GM18867 (cell line): ENCODE measurements around the gene LPP.
"Not testable (repeated sequence)": the region's sequence is repeated elsewhere in the genome, so short reads cannot be mapped to it uniquely, and the experiment has no call there.

Experiments used
- ATAC-seq: cut with Tn5 transposase; IDR thresholded peaks from one replicate; pipeline ENCODE4 v1.9.1; 2021; ENCODE audit warnings: mild to moderate bottlenecking, moderate library complexity; ENCODE audit not compliant: unreplicated experiment

Gene LPP

DNA sequence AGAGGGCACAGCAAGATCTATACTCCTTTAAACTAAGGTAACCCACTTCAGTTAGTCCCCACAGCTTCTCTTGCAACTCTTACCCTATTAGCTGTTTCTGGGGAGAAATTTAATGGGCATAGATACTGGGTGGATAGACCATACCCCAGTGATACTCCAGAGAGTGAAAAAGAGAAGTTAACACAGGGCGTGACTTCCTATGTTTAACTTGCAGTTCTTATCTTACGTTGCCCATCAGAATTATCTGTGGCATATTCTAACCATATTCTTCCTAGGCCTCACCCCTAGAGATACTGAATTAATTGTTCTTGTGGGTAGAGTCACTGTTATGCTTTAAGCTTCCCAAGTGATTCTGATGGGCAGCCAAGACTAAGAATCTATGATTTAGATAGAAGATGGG, 532.4 kb downstream of the LPP start:
- no peak for ATAC-seq

- no peak for ATAC-seq
Observed at GRCh38 chr3:188687389-188687788, 533.4 kb downstream of the LPP start.

DNA sequence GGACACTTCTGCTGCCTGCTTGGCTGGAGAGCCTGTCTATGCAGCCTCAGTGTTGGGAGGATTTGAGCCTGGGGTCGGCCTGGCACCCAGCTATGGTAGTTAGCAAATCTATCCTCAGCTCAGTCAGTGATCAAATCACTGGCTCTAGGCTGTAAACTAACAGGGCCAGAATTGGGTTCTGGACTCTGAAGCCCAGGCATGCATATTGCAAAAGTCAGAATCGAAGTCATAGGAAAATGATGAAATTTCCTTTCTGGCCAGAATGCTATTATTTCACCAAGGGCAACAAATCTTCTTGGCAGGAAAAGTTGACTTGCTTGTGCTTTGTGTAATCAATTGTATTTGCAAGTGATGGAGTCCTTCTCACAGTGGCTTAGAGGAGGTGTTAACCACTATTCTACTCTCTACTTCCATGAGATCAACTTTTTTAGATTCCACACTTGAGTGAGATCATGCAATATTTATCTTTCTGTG, 535.2 kb downstream of the LPP start:
- ATAC-seq = no peak

GRCh38 chr3:188690064-188690463, 536.1 kb downstream of the LPP start:
- ATAC-seq = no peak

GRCh38 chr3:188691004-188691403, 537.0 kb downstream of the LPP start:
- ATAC-seq = no peak

GRCh38 chr3:188691665-188692064, 537.7 kb downstream of the LPP start:
- no peak for ATAC-seq

GRCh38 chr3:188692700-188693099, 538.7 kb downstream of the LPP start:
- ATAC-seq = no peak

DNA sequence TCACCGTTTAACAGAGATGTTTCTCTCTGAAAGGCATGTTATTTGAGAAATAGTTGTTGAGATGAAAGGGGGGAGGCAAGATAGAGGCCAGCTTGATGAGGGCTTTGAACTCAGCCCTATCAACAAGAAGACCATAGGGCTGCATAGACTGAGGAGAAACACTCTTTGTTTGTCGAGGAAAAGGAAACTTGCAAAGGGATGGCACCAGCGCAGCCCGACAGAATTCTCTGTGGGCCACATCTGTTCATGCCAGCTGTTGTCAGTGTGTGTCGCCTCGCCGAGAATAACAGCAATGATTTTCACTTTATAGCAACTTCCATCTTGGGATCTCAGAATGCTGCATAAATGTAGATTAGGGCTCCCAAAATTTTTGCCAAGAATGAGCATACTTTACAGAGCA, 539.5 kb downstream of the LPP start:
- no peak for ATAC-seq

GRCh38 chr3:188695241-188695640, 541.3 kb downstream of the LPP start:
- ATAC-seq = no peak

DNA sequence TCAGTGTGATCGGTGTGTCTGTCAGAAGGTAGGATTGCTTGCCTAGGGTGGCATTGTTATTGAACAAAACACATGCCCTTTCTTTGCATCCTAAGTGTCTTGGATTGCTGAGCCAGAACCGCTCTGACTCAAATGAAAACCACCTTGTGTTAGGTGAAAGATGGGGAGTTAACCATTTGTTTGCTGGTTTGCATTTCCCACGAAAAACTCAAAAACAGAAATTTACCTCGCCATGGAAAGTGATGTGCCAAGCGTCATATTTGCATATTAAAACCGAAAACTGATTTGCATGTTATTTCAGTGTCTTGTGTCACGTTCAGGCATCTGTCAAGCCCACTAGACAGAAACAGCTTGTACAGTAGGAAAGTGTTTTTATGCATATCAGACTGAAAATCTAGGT, 543.2 kb downstream of the LPP start:
- ATAC-seq = peak; percentile 95

DNA sequence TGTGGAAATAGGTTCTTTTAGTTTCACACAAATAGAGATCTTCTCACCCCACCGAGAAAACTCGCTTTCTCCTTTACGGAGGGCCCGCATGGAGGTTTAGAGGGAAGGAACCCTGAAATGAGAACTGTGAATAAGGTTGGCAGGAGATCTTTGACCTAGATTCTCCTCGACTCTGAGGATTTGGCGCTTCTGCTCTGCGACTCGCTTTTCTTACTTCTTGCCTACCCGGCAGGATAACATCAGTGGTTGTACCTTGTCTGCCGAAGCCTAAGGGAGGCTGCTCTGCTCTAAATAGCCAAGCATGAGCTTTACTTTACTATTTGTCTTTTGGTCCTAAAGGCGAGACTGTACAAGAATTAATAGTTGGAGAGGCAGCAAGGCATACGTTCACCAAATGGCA, 544.5 kb downstream of the LPP start:
- ATAC-seq = no peak

DNA sequence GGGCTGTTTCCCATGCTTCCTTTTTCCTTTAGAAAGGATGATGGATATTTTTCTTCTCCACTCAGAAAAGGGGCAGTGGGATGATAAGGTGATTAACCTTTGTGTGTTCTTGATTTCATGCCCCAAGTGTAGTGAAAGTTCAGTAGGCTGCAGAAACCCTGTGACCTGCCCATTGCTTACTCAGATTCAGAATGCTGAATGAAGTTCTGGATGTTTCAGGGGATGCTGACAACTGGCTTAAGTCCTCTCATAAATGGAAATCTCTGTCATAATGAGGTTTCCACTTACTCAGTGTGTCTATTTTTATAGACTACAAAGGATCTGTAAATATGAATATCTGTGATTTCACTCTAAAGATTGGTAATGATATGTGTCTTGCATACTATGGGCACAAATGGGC, 546.5 kb downstream of the LPP start:
- ATAC-seq = no peak

- no peak for ATAC-seq
Observed at GRCh38 chr3:188700918-188701317, 547.0 kb downstream of the LPP start.

GRCh38 chr3:188701485-188701969, 547.6 kb downstream of the LPP start:
- no peak for ATAC-seq

DNA sequence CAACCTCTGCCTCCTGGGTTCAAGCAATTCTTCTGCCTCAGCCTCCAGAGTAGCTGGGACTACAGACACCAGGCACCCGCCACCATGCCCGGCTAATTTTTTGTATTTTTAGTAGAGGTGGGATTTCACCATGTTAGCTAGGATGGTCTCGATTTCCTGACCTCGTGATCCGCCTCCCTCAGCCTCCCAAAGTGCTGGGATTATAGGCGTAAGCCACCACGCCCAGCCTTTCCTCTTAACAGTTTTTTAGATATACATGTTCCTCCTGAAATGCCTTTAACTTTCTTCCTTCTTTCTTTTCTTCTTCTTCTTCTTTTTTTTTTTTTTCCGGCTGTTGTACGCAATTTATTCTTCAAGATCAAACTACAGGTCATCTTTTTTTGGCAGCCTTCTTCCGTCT, 548.1 kb downstream of the LPP start:
- ATAC-seq = not testable (repeated sequence)

- ATAC-seq = no peak
Observed at GRCh38 chr3:188706176-188706575, 552.2 kb downstream of the LPP start.

DNA sequence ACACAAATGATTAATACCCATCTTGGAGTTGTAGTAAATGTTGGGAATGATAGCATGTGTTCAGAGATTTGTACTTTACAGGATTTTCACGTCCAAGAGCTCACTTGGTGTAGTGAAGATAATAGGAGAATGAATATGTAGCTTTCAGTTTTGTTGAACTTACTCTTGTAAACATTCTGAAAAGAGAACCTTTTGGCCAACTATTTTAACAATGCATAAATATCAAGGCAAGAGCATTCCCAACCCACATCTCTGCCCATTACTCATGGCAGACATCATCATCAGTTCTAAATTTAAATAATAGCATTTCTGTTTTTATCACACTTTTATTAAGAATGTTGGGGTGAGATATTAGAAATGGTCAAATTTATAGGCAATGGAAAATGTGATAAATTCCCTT, 552.6 kb downstream of the LPP start:
- no peak for ATAC-seq

DNA sequence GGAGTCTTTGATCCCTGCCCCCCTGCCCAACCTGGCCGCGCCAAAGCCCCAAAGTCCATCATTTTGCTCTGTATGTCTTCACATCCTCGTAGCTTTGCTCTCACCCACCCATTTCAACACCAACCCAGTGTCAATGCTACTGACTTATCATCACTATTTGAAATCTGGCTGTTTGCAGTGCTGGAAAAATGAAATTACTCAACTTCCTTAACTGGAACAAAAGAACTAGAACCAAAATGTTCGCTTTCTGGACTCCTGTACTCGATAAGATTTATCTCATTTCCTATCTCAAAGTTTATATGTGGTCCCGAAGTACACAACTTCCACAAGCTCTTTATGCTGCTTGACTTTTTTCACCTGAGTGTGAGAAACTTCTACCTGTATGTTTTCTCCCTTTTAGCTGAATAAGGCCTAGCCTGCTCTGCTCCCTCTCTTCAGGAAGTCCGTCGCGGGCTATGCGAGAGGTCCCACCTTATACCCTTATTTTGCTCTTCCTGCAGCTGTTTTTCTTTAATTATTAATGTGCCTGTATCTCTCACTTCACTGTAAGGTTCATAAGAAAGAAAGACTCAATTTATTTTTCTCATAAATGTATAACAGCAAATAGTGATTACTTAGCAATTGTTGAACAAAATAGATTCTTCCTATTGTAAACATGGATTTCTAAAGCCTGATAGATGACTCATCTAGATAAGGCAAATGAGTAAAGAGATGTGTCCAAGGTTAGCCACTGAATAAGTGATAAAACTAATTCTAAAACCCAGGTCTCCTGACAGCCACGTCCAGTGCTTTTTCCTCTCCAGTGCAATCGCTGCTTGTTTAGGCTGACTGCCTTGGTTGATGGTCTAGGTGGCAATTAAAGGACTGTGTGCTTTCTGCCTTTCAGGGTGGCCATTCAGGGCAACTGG, 553.7 kb downstream of the LPP start:
- ATAC-seq = no peak

GRCh38 chr3:188711881-188712247, 557.9 kb downstream of the LPP start:
- ATAC-seq = no peak

DNA sequence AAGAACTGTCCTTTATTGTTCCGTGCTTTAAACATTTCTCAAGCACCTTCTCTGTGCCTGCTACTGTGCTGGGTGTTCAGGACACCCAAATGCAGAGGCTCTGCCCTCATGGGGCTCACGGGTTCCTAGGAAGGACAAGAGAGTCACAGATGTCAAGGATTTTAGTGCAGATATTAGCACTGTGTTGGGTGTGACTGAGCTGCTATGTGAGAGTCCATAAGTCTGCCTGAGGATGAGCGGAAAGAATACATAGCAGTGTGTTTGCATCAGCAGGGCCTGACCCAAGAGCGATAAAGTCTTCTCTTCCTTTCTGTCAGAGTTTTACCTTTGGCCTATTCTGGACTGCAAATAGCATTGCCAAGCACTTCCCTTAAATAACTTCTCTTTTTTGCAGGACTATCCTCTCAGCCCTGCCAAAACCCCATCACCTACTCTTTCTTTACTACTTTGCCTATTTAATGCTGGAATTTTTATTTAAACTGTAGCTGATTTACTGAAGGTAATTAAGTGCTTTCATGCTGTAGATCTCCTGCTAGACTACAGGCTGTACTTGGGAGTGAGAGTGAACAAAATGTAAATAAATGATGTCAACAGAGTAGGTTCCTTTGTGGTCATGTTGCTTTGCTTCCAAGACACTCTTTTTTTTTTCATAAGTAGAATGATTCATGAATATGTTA, 558.4 kb downstream of the LPP start:
- ATAC-seq = no peak

DNA sequence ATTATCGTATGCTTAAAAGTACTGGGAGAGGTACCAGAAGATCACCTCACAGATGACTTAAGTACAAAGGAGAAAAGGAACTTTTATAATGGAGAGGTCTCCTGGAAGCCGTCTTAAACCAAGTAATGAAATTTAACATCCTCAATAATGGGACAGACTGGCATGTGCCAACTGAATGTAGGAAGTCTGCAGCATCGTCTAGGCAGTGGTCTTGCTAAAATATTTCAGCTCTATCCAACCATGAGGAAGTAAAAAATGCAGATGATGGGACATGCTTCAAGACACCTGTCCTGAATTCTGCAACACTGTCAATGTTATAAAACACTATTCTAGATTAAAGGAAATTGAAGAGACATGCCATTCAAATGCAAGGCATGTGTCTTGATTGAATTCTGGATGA, 559.0 kb downstream of the LPP start:
- ATAC-seq = no peak

DNA sequence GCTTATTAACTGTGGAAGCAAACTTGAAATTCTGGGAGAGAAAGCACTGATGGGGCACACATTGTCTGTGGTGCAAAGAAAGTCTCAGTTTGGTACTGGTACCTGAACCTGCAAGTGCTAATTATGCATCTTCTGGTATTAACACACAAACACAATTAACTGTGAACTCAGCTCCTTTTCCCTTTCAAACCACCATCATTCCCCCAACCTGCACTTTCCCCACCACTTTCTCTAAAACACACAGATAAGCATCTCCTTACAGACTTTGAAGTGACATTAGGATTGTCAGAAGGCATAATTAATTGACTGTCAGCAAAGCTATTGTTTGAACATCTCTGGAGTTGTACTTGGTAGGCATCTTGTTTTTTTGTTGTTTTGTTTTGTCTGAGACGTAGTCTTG, 565.6 kb downstream of the LPP start:
- ATAC-seq = no peak
